Measurements from ENCODE around the gene HSD17B8.

HSD17B8 gene

GRCh38 chr6:33191383-33192104 is 12.9 kb upstream of the HSD17B8 start:
- no peak for DNase-seq (ENCODE audit: low read depth)

- DNase-seq (ENCODE audit: low read depth): no peak
These were observed 12.3 kb upstream of the HSD17B8 start, which contains the start of gene COL11A2 for GRCh38 chr6:33192105-33192646. TSS of gene COL11A2 (minus strand) at chr6:33192467. CDS start at chr6:33192240, 227 bp downstream.

- DNase-seq (ENCODE audit: low read depth): no peak
These were observed 11.5 kb upstream of the HSD17B8 start for GRCh38 chr6:33192671-33193602.

GRCh38 chr6:33193619-33194018 is 10.8 kb upstream of the HSD17B8 start:
- DNase-seq (ENCODE audit: low read depth): no peak

- DNase-seq (ENCODE audit: low read depth): no peak
These were observed 9.9 kb upstream of the HSD17B8 start for GRCh38 chr6:33194431-33194979.

- DNase-seq (ENCODE audit: low read depth): no peak
These were observed 8.9 kb upstream of the HSD17B8 start for GRCh38 chr6:33195304-33196165.

- peak; percentile 54 for DNase-seq (ENCODE audit: low read depth)
These were observed 6.9 kb upstream of the HSD17B8 start for GRCh38 chr6:33197431-33198048.

GRCh38 chr6:33198159-33198852 is 6.1 kb upstream of the HSD17B8 start:
- DNase-seq (ENCODE audit: low read depth): no peak

- no peak for DNase-seq (ENCODE audit: low read depth)
These were observed 5.5 kb upstream of the HSD17B8 start for GRCh38 chr6:33198853-33199436.

- no peak for DNase-seq (ENCODE audit: low read depth)
These were observed 4.7 kb upstream of the HSD17B8 start for GRCh38 chr6:33199687-33200218.

- peak; percentile 99 for DNase-seq (ENCODE audit: low read depth)
These were observed 4.0 kb upstream of the HSD17B8 start, which contains the start of the genes RXRB and SLC39A7 for GRCh38 chr6:33200219-33201146. TSS of gene RXRB (minus strand) at chr6:33200665. CDS start at chr6:33200476, 189 bp downstream. TSS of gene SLC39A7 (plus strand) at chr6:33200867. CDS start at chr6:33201246, 379 bp downstream.

- DNase-seq (ENCODE audit: low read depth): no peak
These were observed 3.3 kb upstream of the HSD17B8 start for GRCh38 chr6:33201147-33201545.

- no peak for DNase-seq (ENCODE audit: low read depth)
These were observed 2.5 kb upstream of the HSD17B8 start for GRCh38 chr6:33201935-33202334.

GRCh38 chr6:33202799-33203198 is 1.7 kb upstream of the HSD17B8 start:
- DNase-seq (ENCODE audit: low read depth): no peak

GRCh38 chr6:33203443-33204164 is 851 bp upstream of the HSD17B8 start:
- no peak for DNase-seq (ENCODE audit: low read depth)

- DNase-seq (ENCODE audit: low read depth): no peak
These were observed 365 bp upstream of the HSD17B8 start for GRCh38 chr6:33204165-33204414.

GRCh38 chr6:33205191-33206026 is 954 bp downstream of the HSD17B8 start:
- no peak for DNase-seq (ENCODE audit: low read depth)

Data from fibroblast of the conjunctiva (primary cell).